ENCODE results near the gene RPL41. TPM values are rescaled to one million over a fixed set of nuclear protein-coding genes. Genes with fewer than 3 reads are reported as not detected.
A peak's percentile ranks its signal among the peaks of the same experiment; 100 is the strongest.

The RPL41 gene
- total and polyA plus RNA-seq, 9 of the 15 experiments (the other 6 are each of a cell fraction or from before 2014, with no cell fraction given), result 3,403 to 11,276 (median 5,604) TPM

GRCh38 chr12:56157201-56158028, 41.0 kb downstream of the RPL41 start (continued):
- TF ChIP-seq YY1 (IDR thresholded peaks at IDR 0.05; ENCODE audit: borderline replicate concordance in 1 of 3, control insufficient read depth in 1 of 3, extremely low read depth in 1 of 3, insufficient read depth in 3 of 3, insufficient read length in 1 of 3, insufficient replicate concordance in 2 of 3, low read depth in 1 of 3, low read length in 2 of 3), result no peak
- TF ChIP-seq HDGF (IDR thresholded peaks at IDR 0.05), result no peak
- TF ChIP-seq, protein P1, sequence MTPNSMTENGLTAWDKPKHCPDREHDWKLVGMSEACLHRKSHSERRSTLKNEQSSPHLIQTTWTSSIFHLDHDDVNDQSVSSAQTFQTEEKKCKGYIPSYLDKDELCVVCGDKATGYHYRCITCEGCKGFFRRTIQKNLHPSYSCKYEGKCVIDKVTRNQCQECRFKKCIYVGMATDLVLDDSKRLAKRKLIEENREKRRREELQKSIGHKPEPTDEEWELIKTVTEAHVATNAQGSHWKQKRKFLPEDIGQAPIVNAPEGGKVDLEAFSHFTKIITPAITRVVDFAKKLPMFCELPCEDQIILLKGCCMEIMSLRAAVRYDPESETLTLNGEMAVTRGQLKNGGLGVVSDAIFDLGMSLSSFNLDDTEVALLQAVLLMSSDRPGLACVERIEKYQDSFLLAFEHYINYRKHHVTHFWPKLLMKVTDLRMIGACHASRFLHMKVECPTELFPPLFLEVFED (CRISPR knock-in tag; conservative IDR thresholded peaks at IDR 0.05), result peak; percentile 50; the same call in 1 of the 2 replicates
- TF ChIP-seq, protein P2, sequence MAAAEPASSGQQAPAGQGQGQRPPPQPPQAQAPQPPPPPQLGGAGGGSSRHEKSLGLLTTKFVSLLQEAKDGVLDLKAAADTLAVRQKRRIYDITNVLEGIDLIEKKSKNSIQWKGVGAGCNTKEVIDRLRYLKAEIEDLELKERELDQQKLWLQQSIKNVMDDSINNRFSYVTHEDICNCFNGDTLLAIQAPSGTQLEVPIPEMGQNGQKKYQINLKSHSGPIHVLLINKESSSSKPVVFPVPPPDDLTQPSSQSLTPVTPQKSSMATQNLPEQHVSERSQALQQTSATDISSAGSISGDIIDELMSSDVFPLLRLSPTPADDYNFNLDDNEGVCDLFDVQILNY (CRISPR knock-in tag; IDR thresholded peaks at IDR 0.05), result 0 out of 2 replicates have a peak, but pooled peaks have one; percentile 24
- TF ChIP-seq NUFIP1 (IDR thresholded peaks at IDR 0.05; ENCODE audit: partially characterized antibody), result peak; percentile 29
- no peak for TF ChIP-seq E2F8 (IDR thresholded peaks at IDR 0.05; ENCODE audit: low read depth, partially characterized antibody)
- no peak for TF ChIP-seq ZNF24 (IDR thresholded peaks at IDR 0.05)
- peak; percentile 53 to 69 (median 65) for TF ChIP-seq CTCF (IDR thresholded peaks at IDR 0.05 in 2 of 3, conservative IDR thresholded peaks at IDR 0.05 in 1 of 3; ENCODE audit: insufficient read depth in 2 of 3, low read depth in 1 of 3, low read length in 3 of 3)
- TF ChIP-seq ZNF124 (CRISPR knock-in tag; IDR thresholded peaks at IDR 0.05), result no peak
- TF ChIP-seq CEBPB (tag; IDR thresholded peaks at IDR 0.05), result no peak
- no peak for TF ChIP-seq ZNF41 (CRISPR knock-in tag; conservative IDR thresholded peaks at IDR 0.05)
- TF ChIP-seq MECOM (CRISPR knock-in tag; IDR thresholded peaks at IDR 0.05), result no peak
- TF ChIP-seq TRIM28 (IDR thresholded peaks at IDR 0.05), result no peak
- peak; percentile 99 for TF ChIP-seq TEAD1 (CRISPR knock-in tag; IDR thresholded peaks at IDR 0.05)
- TF ChIP-seq MIER1 (IDR thresholded peaks at IDR 0.05; ENCODE audit: low read depth), result no peak
- TF ChIP-seq, protein P3, sequence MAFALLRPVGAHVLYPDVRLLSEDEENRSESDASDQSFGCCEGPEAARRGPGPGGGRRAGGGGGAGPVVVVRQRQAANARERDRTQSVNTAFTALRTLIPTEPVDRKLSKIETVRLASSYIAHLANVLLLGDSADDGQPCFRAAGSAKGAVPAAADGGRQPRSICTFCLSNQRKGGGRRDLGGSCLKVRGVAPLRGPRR (CRISPR knock-in tag; IDR thresholded peaks at IDR 0.05), result 0 out of 2 replicates have a peak, but pooled peaks have one; percentile 6
- TF ChIP-seq SMAD4 (CRISPR knock-in tag; conservative IDR thresholded peaks at IDR 0.05), result 0 out of 2 replicates have a peak, but pooled peaks have one; percentile 54
- peak; percentile 60 for TF ChIP-seq NEUROD1 (IDR thresholded peaks at IDR 0.05; ENCODE audit: borderline replicate concordance, low read depth, low read length, partially characterized antibody)
- no peak for TF ChIP-seq BRF1 (IDR thresholded peaks at IDR 0.05; ENCODE audit: borderline replicate concordance, extremely low read depth, insufficient read length)
- no peak for TF ChIP-seq SAFB (IDR thresholded peaks at IDR 0.05; ENCODE audit: borderline replicate concordance, low read depth, low read length)

Measured in K562 (cell line).